Stimulated activated CD8-positive, alpha-beta memory T cell treated with anti-CD3 and anti-CD28 coated beads, Interleukin-4, amount 100 ng/mL, for 24 hours (primary cell): Measurements from ENCODE around the gene UNC5B.

Source experiments
- DNase-seq: peaks from one replicate; pipeline ENCODE4 v3.0.0-alpha.2; 2020; ENCODE audit warnings: low read depth

The UNC5B gene

DNA sequence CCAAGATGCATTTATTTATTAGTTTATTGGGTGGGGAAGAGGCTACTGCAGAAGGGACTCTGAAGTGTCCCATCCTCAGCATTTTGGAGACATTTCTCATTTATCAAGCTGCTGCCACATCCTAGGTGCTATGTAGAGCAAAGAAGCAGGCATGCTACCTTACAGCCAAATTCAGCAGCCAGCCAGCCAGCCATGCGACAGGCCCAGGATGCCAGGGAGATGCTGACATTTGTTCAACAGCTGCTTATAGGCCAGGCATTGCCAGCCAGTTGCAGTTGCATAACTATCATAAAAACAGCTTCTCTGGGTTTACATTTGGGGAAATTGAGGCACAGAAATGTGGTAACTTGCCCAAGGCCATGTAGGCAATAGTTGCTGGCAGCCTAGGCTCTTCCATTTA, 109.0 kb downstream of the UNC5B start:
- no peak for DNase-seq

DNA sequence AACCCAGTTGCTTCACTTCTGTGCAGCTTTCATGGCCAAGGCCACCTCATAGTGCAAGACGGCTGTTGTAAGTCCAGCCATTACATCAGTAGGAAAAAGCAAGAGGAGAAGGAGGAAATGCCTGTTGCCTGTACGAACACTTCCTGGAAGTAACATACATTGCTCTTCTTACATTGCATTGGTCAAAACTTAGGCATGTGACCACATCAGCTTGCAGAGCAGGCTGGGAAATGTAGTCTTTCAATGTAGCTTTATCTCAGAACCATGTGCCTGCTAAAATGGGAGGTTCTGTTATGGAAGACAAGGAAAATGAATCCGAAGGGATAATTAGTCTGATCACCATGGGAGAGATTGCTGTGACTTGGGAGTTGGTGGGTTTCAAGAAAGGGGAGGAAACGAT, 111.0 kb downstream of the UNC5B start:
- DNase-seq = no peak

DNA sequence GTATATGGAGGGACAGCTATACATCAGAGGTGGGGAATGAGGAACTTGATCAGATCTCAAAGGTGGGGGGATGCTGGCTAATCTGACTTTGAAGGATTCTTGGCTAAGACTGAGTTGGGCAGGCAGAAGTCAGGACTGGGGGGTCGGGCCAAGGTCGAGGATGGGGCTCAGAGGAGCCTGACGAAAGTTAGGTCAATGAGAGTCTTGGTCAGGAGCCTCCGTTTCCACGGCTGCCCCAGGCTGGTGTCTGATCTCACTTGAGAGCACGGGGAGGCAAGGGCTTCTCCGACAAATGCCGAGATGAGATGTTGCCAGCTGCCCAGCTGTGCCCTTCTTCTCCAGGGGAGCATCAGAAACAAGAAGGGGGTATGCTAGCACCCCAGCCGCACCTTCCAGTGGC, 112.4 kb downstream of the UNC5B start:
- DNase-seq = no peak

DNA sequence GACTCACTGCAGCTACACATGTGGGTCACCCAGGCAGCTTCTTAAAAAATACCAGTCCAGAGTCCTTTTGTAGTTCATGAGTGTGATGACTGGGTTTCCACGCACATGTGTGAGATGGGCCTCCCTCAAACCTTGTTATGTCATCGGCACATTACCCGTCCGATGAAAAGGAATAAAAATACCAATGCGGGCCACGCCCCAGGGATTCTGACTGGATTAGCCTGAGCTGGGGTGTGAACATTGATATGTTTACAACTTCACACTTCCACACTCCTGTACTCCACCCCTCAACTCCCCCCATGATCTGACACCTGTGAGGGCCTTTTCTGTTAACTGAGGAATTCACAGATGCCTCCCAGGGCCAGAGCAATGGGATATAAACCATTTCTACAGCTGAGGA, 112.9 kb downstream of the UNC5B start:
- DNase-seq = no peak

DNA sequence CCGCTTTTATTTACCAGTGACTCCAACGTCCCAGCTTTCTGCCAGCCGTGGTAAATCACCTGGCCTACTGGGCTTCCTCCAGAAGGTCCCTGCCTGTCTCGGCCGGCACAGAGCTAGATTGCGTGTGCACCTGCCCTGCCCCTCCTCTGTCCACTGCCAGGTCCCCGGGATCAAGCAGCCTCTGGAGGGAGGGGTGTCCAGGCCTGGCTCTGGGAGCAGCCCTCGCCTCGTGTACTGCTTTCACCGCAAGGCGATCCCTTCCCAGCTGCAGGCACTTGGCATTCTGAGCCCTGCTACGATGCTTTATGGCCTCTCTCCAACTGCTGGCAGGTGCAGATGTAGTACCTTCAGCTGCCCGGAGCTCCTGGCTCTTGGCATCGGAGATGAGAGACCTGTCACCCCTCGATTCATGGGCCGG, 114.1 kb downstream of the UNC5B start:
- DNase-seq = no peak

DNA sequence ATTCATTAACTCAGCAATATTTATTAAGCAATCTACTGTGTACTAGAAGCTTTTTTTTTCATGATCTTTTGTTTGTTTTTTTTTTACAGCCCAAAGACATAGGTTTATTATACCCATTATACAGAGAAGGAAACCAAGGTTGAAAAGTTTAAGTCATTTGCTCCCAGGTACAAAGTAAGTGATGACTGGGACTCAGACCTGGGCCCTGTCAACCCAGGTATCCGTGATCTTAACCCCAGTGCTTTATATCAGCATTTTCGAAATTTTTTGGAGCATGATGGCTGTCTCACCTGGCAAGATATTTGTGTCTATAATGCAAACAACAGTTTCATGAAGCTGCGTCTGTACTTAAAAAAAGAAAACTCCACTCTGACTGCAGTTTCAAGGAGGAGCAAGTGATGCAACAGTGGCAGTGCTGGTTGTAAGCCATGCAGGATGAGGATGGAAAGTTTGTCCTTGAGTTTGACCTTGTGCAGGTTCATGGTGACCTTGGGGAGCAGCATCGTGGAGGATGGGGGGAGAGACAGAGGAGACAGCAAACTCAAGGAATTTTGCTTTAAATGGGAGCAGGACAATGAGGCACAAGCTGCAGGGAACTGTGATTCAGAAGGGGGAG, 118.5 kb downstream of the UNC5B start:
- no peak for DNase-seq

DNA sequence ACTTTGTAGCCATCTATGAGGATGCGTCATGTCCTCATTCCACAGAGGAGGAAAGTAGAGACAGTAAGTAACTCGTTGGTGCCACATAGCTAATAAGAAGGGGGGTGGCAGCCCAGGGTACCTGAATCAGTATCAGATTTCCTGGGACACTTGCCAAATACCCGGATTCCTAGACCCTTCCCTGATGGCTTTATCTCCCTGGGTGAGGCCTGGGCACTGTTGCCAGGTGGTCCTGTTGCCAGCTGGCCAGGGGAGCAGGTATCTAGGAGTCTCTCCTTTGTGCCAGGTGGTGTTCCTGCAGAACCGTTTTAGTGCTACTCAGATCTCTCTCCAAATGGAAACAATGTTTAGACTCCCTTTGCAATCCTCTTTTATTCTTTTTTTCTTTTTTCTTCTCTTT, 119.4 kb downstream of the UNC5B start:
- DNase-seq = no peak

DNA sequence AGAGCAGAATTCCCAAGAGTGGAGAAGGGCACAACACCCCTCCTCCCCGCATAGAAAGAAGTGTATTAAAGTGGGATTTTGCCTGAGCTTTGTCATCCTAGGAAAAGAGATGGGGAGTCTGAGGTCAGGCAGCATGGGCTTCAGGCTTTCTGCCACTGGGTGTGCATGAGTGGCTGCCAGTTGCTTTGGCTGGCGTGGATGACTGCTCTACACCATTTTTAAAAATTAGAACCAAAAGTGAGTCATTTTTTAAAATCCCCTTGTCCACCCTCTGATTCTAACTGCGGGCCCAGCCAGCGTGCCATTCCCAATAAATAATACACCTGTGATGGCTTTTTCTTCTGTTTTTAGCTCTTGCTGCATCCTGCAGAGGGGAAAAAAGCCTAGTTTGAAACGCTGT, 120.1 kb downstream of the UNC5B start:
- no peak for DNase-seq

DNA sequence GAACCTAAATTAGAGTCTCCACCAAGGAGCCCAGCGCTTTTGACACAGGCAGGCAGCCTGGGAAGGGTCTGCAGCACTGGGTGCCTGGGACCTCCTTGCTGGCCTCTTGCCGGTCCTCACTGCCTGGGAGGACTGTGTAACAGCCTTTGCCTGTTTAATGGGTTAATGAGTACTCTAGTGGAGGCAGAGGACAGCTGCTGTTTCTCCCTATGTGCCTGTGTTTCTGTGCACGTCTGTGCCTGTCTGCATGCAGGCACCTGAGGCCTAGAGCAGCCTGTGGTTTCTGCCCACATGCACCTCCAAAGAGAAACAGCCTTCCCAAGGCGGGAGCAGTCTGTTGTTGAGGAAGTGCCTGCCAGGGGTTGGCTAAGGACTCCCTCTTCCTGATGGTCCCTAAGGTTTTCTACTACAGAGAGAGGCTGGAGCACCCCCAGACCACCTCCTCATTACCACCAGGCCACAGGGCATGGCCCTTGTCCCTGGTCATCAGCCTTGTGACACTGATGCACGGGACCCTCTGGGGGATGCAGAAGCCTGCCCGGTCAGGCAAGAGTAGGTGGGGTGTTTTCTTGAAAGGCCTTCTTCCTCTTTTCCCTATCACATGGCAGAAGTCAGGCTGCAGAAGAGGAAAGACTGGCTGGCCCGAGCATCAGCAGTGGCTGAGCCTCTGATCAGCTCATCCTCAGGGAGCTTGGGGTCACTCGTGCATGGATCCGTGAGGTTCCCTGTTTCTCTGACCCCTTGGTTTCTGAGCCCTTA, 120.9 kb downstream of the UNC5B start:
- DNase-seq = no peak

DNA sequence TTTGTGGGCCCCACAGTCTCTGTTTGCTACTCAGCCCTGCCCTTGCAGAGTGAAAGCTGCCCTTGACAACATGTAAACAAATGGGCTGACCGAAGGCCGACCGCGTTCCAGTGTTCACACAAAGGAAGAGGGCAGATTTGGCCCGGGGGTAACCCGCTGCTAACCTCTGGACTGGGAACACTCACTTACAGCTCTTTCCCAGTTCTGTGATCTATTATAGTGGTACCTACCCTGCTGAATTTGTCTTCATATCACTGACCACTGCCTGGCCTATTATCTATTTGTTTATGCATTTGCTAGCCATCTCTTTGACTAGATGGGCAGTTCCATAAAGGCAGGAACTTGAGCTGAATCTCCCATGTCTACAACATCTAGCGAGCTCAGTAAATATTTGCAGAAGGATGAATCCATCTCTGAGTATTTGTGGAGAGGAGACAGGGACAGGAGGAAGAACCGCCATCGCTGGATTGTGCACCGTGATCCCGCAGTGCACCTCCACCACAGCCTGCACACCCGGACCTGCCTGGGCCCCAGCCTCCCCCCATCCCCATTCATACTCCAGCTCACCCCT, 121.9 kb downstream of the UNC5B start:
- DNase-seq = no peak

DNA sequence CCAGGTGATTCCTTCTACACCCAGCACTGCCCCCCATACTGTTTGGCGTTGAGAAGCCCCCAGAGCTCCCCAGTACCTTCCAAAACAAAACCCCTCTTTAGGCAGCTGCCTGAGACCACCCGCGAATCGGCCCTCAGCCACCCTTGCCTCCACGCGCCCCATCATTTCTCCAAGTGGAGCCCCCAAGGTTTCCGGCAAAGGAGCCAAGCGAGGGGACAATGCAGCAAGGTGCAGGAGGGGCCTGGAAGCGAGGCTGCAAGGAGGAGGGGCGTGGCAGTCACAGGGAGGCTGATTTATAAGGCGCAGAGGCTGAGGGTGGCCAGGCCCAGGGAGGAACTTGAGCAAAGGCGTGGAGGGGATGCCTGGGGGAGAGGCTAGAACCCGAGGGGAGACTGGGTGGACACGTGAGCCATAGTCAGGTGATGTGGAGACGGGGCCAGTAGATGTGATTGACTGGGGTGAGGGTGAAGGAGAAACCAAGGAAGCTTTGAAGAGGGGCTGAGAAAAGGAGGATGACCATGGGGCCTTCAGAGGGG, 122.9 kb downstream of the UNC5B start:
- DNase-seq = no peak

DNA sequence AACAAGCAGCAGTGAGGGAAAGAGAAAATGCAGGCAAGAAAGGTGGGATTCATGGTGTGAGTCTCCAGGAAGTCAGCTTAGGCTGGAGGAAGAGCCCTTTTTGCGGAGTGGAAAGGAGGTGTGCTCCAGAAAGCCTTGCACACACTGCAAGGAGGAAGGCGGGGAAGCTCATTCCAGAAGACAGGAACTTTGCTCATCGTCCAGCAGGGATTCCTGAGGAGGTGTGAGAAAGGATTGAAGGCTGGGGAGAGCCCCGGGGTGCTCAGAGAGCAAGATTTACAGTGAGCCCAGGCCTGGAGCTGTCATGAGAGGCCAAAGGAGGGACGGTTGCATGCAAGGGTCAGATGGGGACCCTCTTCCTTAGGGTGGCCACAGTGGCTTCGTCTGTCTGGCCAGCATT, 124.3 kb downstream of the UNC5B start:
- no peak for DNase-seq

DNA sequence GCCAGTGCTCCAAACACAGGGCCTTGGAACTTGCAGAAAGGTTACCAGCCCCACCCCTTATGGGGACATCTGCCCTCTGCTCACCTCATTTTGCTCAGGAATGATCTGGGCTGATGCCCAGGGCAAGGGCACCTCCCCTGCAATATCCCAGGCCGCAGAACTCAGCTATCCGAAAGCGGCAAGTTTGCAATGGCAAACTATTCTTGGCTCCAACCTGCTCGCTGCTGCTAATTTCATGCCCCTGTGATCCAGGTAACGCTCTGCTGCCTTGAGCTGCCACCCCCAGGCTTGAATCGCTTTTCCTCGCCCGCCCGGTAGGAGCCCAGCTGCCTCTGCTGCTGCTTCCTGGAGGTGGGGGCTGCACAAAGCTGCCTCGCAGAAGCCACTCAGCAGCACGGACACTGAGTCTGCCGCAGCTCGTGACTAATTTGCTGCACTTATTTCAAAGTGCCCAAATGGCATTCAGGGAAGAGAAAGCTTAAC, 124.9 kb downstream of the UNC5B start:
- no peak for DNase-seq

DNA sequence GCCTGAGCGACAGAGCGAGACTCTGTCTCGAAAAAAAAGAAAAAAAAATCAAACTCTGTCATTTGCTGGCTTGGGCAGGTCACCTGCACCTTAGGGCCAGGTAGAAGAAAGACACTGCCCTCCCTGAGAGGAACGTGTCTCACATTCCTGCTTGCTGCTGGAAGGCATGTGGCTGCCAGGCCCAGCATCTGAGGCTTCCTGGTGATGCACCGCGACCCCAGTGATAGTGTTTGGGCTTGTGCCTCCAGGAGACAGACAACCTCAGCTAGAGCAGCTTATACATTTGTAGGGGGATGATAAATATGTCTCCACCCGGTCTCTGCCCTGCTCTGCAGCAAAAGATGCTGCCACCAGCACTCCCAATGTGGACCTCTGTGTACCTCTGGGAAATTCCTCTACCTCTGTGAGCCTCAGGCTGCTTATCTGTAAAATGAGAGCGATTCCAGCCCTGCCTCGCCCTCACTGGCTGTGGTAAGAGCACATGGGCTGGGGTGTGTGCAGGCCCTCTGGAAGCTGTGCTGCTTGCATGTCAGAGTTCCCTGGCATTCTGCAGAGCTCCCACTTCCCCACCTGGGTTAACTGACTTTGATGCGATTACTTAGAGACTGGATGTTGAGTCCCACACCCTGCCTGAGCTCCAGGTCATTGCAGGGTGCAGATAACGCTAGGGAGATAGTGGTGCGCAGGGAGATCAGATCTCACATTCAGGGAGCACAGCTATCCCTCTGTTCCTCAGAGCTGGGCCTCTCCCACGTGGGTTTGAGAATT, 126.5 kb downstream of the UNC5B start:
- DNase-seq = no peak

DNA sequence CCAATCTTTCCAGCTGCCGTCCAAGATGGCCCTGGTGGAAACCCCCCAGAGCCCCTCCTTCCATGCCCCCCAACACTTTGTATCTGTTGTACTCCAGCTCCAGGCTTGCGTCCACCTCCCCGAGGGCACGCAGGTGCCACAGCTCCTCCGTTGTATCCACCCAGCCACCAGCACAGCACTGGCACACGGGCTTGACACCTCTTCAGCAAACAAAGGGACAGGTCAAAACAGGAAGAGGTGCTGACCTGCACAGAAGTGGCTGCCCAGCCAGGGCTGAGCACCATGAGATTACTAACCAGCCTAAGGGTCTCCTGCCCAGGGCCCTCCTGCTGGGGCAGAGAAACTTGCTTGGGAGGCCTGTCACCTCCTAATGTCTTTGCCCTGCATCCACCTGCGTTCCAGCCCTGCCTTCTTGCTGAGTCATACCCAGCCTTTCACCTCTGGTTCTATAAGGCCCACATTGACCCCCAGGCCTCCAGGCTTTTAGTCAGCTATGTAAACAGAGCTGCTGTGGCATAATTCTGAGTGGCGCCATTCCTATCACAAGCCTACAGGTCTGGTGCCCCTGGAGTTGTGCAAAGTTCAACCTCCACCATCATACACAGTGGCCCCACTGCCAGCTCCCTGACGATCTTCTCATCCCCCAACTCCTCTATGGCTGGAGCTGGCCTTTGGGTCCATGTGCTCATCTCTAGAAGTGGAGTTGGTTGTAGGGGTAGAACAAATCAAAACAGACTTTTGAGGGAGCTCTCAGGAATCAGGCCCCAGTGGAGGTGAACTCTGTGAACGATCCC, 127.6 kb downstream of the UNC5B start:
- no peak for DNase-seq

DNA sequence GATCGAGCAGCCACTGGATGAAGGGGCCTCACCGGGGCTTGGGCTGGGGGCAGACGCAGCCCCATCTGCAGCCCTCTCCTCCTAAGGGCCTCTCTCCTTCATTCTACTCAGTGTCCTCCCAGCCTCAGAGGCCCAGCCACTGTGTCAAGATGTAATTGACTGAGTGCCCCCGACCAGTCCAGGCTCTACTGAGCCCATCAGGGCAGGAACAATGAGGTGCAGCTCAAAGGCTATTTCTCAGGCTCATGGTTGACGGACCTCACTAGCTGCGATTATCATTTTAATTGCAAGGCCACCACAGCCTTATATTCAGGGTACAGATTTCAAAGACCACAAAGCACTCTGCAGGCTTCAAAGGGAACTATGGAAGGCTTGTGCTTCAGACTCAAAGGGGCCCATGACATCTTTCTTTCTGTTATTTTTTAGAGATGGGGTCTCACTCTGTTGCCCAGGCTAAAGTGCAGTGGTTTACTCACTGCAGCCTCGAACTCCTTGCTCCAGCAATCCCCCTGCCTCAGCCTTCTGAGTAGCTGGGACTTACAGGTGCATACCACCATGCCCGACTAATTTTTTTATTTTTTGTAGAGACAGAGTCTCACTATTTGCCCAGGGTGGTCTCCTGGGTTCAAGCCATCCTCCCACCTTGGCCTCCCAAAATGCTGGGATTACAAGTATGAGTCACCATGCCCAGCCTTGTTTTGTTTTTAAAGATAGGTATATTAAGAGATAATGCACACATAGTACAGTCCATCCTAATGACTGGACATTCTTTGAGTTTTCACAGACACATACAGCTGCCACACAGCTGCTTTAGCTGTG, 130.4 kb downstream of the UNC5B start:
- no peak for DNase-seq

DNA sequence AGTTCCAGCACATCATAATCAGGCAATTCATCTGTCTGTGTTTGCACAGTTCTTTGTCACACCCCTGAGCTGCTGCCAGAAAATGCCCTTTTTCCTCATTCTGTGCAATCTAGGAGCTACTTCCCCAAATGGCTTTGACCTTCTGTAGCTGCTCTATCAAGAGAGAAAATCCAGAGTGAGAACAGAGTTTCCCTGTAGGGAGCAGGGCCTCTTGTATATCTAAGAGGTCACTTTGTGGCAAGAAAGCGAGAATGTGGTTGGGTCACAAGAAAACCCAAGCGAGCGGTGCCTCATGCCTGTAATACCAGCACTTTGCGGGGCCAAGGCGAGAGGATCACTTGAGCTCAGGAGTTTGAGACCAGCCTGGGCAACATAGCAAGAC, 131.0 kb downstream of the UNC5B start:
- DNase-seq = no peak

DNA sequence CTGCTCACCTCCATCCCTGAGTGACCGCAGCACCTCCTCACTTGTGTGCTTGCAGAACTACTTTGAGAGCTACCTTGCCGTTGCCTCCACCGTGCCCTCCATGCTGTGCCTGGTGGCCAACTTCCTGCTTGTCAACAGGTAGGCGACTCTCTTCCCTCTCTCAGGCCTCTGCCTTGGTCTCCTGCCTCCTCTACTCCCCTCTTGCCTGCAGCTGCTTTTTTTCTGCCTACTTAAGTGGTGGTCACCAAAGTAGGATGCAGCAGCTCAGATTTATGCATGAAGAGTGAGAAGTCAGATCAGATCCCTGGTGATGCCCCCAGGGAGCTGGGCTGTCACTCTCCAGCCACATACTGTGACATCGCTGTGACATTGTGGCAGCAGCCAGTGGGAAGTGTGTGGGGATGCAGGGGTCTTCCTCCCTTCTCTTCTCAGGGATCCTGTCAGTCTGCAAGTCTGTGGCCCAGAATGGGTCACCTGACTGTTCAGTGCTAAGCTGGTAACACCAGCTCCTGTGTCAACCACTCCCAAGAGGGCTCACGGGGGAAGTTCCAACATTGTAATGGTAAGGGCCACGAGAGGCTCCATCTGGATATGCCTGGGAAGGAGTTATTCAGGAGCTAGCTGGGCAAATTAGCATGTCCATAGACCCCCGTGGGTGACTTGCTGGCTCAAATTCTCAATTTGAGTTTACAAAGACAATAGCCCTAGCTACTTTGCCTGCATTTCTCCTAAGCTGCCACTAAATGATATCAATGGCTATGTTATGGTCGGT, 132.0 kb downstream of the UNC5B start:
- no peak for DNase-seq

DNA sequence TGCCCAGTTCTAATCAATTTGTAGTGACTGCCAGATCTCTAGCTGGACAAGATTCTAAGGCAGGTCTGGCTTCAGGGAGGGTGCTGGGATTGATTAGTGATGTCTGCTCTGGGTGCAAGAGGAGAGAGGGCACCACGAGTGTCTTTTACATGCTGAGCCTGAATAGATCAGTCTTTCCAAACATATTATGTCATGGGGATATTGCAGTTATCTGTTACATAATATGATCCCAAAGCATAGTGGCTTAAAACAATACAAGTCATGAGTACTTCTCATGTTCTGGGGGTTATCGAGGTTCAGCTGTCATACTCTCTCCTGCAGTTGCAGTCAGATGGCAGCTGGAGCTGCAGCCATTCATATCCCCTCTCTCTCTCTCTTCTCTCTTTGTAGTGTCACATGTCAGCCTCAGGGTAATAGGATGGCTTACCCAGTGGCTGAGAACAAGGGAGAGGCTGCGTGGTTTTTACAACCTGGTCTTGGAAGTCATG, 132.7 kb downstream of the UNC5B start:
- no peak for DNase-seq

DNA sequence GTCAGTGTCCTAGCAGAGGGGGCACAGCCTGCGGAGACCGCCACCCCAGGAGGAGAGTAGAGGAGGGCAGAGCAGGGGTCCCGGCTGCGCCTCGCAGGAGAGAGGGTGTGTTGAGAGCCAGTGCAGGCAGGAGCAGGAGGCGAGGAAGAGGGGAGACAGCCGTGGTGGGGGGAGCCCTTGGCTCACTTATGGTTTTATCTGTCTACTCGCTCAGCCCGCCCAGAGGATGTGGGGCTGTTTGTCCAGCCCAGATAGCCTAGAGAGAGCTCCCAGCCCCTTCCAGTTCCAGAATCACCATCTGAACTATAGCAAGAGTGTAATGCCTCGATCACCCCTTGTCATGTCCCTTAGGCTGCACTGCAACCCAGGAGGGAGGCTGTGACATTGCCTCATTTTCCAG, 133.3 kb downstream of the UNC5B start:
- DNase-seq = no peak
